SH-SY5Y (cell line): ENCODE results near the gene IL33.

Experiments
- GATA2 ChIP-seq: IDR thresholded peaks from 2 replicates; pipeline ENCODE4 v1.6.1; 2011; ENCODE audit warnings: mild to moderate bottlenecking, low read depth, low read length
- GATA3 ChIP-seq: IDR thresholded peaks from 2 replicates; pipeline ENCODE4 v1.6.1; 2011; ENCODE audit warnings: low read depth, mild to moderate bottlenecking, low read length, moderate library complexity

GRCh38 chr9:6183627-6184026 is 32.0 kb upstream of the IL33 start:
- no peak for TF ChIP-seq GATA3
- no peak for TF ChIP-seq GATA2
